ENCODE data around the gene INMT.

Gene INMT

GRCh38 chr7:30727061-30727945, 24.6 kb upstream of the INMT start:
- TF ChIP-seq CTCF (conservative IDR thresholded peaks at IDR 0.05), result no peak
- H3K27ac ChIP-seq, result no peak overlapping the region

GRCh38 chr7:30728591-30729100, 23.3 kb upstream of the INMT start:
- no peak overlapping the region for H3K27ac ChIP-seq
- no peak for TF ChIP-seq CTCF (conservative IDR thresholded peaks at IDR 0.05)

- TF ChIP-seq CTCF (conservative IDR thresholded peaks at IDR 0.05), result no peak
- H3K27ac ChIP-seq, result no peak overlapping the region
Measured at GRCh38 chr7:30729642-30730041, 22.3 kb upstream of the INMT start.

- H3K27ac ChIP-seq, result no peak overlapping the region
- TF ChIP-seq CTCF (conservative IDR thresholded peaks at IDR 0.05), result no peak
Measured at GRCh38 chr7:30730097-30730496, 21.8 kb upstream of the INMT start.

DNA sequence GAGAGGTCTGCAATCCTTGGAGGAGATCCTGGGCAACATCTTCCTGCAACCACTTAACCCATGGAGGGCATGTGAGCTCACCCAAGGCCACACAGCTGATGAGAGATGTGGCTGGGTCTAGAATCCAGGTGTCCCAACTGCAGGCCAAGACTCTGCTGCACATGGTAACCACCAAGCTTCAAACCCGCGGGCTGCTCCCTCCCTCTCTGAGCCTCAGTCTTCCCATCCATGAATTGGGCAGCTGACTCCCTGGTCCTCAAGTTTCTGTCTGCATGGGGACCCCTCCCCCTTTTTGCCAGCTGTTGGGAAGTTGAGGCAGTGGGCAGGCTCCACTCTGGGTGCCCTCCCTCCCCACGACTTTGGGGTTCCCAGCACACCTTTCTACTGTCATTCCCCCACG, 20.9 kb upstream of the INMT start:
- TF ChIP-seq CTCF (conservative IDR thresholded peaks at IDR 0.05), result no peak

DNA sequence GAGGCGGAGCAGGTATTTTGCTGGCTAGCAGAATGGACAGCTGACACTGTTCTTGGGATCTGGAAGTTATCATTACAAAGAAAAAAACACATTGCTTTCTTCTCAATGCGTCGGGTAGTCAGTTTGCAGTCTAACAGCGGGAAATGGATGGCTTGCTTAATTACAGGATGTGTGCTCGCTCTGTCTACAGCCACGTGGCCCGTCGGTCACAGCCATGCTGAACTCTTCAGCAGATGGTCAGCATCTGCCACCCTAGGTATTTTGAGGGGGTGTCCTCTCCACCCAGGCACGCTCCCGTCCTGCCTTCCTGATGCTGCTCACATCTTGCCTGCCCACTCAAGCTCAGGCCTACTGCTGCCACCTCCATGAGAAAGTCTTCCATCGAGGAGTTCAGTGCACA, 20.4 kb upstream of the INMT start:
- H3K27ac ChIP-seq, result no peak overlapping the region
- no peak for TF ChIP-seq CTCF (conservative IDR thresholded peaks at IDR 0.05)

More for the DNA sequence above, 20.9 kb upstream of the INMT start:
- H3K27ac ChIP-seq, result no peak overlapping the region

GRCh38 chr7:30732606-30733005, 19.3 kb upstream of the INMT start:
- no peak overlapping the region for H3K27ac ChIP-seq
- no peak for TF ChIP-seq CTCF (conservative IDR thresholded peaks at IDR 0.05)

All from VCaP (cell line).